Stimulated activated CD8-positive, alpha-beta memory T cell treated with anti-CD3 and anti-CD28 coated beads, Interleukin-15, amount 100 ng/mL, for 24 hours (primary cell): Measurements from ENCODE around the gene NUDCD3.

Experiments used
- DNase-seq: peaks from one replicate; pipeline ENCODE4 v3.0.0-alpha.2; 2020; ENCODE audit warnings: low read depth

NUDCD3 gene

DNA sequence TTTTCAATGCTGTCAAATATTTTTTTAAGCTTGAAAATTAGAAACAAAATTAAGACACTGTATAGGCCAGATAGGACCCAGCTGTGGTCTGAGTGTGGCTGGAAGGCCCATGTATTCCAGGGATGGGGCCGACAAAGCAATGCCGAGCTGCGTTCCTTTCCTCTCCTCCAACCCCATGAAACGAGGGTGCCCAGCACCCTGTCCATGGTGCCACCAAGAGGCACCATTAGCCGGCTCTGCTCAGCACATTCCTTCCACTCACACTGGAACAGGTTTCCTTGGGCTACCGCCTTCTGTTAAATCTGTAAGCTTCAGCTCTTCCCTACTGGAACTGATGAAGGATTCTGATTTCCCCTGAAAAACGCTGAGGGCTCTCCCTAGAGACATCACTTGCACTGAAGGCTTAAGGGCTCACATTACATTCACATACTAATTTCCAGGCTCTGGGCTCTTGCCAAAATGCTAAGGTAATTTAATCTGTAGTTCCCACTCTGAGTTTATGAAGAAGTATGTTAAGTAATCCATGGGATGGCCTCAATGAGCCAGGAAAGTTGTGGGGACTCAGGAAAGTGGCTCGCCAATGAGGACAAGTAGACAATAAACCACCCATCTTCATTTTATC lies 91.4 kb downstream of the NUDCD3 start:
- no peak for DNase-seq

DNA sequence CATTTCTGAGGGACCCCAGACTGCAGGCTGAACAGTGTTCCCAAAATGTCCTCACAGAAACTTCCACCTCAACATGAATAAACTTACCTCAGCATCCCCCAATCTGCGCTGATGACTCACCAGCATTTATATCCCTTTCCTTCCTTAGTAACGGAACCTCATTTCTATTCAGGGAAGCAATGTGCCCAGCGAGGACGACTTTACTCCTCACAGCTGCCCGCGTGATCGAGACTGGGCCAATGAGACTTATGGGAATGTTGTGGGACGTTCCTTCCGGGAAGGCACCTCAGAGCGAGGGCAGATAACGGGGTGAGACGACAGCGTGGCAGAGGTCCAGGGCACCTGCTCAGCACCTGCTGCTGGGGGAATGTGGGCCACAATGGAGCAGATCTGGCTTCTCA lies 91.9 kb downstream of the NUDCD3 start:
- DNase-seq: no peak

DNA sequence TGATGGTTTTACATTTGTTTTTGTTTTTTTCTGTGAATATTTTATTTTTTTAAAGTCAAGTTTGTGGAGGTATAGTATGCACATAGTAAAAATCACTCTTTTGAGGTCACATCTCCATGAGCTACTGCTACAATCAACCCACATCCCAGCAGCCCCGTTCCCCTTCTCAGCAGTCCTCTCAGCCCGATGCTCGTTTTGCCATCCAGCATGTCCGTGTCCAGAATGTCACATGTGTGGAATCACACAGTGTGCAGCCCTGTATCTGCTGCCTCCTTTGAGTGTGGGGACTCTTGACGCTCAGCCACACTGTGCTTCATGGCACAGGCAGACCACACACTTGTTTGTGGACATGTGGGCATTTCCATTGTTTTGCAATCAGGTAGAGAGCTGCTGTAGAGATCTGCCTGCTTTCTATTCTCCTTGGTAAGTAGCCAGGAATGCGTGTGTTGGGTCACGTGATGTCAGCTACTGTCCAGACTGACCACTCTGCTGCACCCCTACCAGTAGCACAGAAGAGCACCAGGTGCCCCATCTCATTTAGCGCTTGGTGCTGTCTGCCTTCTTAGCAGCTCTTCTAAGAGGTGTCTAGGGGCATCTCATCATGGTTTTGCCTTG lies 93.4 kb downstream of the NUDCD3 start:
- no peak for DNase-seq

DNA sequence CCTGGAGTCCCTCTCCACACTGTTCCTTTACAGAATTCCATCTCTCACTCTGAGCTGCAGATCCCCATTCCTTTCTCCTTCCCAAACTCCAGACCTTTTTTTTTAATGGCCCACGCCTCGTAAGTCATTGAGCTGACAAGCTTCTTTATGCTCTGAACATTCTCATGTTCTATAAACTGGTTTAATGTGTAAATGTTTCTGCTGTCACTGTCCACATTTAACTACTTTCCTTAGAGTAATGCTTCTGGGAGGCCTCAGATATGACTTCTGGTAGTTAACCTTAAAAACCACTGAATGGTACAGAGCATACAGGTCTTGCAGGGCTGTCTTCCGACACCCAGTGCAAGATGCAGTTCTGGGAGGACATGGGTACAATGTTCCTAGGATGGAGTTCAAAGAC lies 94.0 kb downstream of the NUDCD3 start:
- no peak for DNase-seq

DNA sequence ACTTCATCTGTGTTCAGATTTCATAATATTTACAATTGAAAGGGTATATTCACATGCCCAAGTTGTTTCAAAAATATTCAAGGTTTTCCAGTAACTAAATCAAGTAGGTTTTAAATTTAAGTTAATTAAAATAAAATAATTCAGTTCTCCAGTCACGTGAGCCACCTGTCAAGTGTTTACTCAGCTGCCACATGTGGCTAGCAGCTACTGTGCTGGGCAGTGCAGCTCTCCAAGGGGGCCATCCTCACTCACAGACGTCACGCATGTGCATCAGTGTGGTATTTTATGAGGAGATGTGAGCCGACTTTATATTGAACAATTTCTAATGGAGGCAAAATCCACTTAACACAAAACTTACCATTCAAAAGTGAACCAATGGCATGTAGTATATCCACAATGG lies 95.4 kb downstream of the NUDCD3 start:
- no peak for DNase-seq

DNA sequence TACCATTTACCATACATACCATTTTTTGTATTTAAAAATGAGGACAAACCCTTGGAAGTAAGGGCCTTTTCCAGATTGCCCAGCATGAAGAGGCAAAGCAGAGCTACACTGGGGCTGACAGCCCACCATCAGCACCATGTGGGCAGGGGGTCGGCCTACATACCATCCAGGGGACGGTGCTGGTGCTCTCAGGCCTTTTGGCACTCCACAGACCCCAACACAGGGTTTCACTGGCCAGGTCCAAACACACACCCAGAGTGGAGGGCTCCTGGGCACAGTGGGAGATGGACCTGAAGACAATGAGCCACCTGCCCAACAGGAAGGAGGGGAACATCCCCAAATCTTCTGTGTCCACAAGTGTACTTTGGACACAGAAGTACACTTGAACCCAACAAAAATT lies 95.8 kb downstream of the NUDCD3 start:
- no peak for DNase-seq

DNA sequence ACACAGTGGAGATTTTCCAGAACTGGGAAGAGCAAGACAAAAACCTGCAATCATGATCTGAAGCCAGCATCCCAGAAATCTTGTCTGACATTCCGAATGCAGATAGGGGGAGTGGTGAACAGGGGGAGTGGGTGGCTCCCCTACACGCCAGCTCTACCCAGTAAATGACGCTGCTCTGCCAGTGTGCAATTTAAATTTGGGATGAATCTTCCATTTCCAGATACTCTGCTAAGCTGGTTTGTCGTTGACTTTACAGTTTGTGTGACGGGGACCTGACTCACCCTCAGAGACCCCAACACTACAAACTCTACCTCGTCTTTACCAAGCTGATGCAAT lies 96.4 kb downstream of the NUDCD3 start:
- DNase-seq: no peak

DNA sequence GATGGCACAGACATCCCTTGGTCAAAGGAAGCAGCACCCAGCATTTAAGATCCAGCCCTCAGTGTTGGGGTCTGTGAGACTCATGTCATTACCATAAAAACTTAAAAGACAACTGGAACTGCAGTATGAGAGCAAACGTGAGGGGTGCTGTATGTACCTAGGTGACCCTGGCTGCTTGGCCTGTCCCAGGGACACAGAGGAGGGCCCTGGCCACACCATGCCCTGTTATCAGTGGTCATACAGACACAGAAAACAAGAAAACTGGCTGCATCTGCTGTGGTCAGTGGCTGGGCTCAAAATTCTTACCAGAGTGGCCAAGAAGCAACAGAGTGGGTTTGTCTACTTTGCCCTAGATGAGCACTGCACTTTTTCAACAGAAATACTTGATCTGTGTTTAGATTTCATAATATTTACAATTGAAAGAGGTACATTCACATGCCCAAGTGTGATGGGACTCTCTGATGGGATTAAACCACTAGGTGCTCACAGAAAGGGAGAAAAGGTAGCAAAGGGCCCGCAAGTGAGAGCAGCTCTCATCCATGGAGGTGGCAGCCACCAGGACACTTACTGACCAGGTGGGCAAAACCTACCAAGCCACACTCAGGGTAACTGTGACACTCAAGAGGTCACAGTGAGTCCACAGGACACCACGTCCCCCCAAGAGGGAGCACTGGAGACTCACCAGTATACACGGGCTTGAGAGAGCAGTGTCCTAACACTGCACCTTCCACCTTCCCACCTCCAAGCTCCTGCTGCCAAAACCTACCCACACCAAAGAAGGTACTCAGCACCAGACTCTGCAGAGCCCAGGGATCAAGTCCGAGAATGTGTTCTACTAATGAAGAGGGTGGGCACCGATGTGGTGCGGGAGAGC lies 97.0 kb downstream of the NUDCD3 start:
- DNase-seq: no peak

DNA sequence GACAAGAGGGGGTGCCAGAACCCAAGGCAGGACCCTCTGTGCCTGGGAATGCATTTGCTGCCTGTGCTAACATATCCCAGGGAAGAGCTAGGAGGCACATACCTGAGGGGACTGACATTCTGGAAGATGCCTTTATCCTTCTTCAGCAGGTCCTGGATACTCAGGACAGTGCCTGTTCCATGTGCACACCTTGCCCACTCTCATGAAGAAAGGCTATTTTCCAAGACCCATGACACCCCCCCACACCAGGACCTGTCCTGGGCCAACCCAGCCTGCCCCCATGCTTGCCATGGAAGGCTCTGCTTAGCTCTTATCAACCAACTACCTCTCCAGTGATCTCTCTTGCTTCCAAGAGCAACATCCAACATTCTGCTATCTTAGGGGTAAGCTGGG lies 97.8 kb downstream of the NUDCD3 start:
- no peak for DNase-seq

DNA sequence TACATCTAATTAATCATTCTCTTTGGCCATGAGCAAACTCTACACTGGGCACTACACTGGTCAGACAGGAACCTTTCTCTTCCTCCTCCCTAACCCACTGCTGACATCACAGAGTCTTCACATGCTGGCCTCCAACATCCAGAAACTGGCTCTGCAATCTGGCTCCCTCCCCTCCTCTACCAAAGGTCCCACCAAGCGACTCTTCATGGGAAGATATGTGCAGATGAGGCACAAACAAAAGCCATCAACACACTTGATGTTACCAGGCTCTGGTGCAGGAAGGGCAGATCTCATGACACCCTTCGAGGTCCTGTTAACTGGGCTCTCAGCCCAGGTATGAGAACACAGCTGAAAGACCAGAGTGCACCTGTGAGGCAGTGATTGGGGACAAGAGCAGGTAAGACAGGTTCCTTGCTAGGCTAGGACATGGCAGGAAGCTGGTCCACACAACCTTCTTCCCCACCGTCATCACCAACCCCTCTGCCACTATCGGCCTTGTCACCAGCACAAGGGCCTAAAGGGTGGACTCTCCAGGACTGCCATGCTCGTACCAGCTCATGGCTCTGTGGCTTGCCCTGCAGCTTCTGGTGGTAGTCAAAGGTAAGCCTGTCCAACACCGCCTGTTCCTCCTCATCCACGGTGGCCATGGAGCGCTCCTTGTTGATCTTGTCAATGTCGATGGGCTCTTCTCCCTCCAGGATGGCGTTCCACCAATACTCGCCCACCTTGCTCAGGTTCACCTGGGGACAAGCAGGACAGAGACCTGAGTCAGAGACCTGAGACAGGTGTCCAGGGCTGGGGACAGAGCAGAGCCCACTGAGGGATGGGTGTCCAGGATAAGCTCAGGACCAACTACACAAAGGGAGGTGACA lies 98.5 kb downstream of the NUDCD3 start:
- DNase-seq: no peak

DNA sequence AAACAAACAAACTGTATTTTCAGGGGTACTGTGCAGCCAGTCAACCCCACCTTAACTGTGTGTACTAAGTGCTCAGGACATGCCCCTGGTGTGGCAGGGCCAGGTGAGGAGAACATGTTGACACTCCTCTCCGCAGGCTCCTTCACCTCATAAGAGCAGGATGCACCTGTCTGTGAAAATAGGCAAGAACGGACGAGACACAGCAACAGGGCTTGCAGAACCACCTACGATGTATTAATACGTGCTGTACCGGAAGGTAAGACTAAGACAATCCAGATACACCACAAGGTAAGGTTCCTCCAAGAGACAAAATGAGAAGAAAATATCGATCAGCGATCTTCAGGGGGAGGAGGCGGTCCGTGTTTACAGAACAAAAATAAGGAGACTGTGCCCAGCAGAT lies 99.3 kb downstream of the NUDCD3 start:
- DNase-seq: no peak

DNA sequence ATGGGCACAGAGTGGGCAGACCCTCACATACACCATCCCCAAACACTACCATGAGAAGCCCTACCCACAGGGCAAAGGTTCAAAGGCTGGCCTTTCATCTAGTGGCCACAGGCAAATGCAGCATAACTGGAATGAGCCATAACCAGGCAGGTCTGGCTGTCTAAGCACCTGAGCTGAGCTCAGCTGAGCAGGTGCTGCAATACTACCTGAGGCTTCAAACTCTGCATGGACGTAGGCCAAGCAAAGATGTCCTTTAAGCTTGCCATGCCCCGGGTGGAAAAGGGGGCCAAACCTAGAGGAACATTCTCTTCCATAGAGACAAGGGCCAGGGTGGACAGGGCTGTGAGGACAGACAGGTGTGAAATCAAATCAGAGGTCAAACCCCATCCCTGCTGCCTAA lies 99.8 kb downstream of the NUDCD3 start:
- DNase-seq: no peak

DNA sequence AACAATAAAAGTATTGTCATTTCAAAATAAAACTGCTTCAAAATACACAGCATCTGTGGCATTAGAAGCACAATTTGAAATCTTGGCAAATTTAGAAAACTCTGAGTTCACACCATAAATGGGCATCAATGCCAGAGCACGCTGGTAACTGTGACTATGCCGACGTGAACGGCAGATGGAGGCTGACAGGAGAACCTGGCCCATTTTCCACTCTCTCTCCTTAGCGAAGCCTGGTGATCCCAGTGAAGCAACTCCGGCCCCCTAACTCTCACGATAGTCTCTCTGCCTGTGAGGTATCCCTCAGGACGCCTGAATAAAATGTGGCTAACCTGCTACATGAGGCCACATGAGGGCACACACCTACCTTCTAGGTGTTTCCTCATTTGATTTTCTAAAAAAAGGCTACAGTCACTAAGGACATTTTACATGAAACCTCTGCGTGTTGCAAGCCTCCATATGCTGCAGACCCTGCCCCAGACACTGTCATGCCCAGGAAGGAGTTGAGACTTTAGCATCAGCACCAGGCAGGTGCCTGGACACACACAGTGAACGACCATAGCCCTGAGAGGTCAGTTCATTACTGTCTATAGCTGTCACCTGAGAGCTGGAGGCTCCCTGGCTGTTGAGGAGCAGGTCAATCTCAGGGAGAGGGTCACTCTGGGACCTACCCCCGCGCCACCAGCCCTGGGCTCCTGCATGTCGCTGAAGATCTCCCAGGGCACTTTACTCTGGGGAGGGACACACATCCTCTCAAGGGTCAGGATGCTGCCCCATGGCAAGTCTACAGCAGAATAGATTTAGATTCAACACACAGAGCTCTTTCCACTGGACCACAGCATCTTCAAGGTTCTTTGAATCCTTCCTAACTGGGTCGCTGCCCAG lies 102.1 kb downstream of the NUDCD3 start:
- no peak for DNase-seq

DNA sequence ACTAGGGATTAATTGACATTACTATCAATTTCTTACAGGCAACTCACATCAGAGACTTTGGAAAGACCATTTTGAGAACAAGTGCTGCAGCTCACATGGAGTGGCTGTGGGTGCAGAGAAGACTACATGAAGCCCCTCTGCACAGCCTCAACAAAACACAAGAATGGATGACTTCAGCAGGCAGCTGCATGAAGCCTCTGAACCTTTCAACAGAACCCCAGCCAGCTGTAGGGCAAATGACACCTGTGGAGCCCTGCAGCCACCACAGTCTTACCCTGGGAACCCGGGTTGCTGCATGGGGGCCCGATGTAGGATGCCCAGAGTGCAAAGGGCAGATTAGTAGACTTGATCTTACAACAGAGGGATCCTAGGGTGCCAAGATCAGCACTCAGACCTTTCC lies 103.1 kb downstream of the NUDCD3 start:
- DNase-seq: no peak

DNA sequence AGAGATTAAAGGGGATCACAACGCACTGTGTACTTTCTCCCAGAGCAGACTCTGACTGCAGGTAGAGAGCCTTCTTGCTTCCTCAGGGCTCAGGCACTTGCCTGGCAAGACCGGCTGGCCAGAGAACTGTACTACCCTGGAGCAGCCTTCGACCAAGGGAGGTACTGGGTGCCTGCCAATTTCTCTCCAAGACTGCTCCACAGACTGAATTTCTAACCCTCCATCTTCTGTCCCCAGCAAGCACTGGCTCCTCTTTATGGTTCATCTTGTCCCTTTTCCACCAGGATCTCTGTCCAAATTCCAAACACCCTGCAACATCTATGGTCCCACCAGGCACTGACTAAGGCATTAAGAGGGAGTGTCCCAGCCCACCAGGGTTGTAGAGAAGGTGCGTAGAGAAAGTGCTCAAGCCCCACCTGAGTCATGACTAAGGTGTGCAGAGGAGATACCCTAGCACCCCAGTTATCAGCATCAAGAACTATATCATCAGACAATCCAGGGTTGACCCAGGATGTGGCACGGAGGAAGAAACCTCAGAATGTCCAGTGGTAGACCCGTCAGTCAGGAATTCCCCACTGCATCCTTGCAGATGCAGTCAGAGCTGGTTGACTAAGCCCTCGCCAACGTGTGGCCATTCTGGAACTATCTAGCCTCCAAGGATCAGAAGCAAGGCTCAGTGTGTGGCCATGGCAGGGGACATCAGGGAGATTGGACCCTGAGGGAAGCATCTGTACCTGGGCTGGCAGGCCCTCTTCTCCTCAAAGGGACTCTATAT lies 104.1 kb downstream of the NUDCD3 start:
- no peak for DNase-seq

DNA sequence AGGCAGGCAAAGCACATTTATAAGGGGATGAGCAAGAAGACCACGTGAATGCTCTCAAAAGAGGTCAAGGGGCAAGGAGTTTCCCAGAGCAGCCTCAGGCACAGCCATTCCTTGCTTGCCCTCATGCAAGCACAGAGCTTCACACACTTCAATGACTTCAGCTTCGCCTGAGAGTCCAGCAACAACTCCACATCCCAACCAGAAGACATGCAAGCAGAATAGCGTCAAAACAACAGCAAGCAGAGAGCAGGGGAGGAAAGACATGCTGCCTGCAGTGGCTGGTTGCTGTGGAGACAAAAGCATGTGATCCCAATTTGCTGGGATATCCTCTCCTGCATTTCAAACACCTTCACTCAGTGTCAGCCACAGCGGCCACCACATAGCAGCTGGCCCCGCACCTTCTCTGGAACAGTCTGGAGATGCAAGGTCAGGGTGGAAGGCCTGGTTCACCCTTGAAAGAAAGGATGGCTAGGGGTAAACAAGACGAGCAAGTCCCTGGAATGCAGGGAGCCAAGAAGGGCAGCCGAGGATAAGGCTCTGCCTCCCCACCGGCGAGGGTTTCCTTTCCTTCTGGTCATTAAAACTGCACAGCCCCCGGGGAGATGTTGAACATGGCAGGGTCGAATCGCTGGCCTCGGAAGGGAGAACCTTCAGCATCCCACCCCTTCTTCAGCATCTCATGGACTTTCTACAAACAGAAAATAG lies 104.9 kb downstream of the NUDCD3 start:
- DNase-seq: no peak

DNA sequence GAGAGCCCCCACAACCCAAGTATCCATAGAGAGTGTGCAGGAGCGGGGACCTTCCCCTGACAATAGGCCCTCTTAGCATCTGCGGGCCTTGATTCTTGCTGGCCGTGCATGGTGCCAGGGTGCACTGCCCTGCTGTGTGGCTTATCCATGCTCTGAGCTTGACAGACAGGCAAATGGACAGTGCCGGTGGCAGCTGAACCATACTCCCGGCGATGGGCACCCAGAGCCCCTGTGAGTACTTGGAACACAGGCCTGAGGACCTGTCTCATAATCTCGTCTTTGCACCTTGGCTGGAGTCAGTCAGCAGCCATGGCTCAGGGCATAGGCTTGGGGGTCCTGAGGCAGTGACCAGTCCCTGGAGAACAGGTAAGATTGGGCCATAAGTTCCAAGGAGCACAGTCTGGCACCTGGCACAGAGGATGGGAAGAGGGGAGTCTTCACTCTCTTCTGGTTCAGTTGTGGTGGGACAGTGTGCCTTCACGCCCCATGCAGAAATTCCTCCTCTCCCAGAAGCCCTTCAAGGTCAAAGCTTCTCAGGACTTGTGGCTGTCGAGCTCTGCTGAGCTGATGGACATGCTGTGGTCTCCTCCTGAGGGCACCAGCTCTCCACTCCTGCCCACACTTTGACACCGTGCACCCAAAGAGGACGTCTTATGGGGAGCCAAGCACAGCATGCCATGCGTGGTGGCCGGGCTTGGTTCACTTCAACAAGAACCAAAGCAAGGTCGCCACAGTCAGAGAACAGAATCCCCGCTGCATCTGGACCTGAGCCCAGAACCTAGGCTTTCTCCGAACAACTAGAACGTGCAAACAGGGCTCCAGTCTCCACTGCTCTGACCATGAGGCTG lies 105.6 kb downstream of the NUDCD3 start:
- DNase-seq: no peak

DNA sequence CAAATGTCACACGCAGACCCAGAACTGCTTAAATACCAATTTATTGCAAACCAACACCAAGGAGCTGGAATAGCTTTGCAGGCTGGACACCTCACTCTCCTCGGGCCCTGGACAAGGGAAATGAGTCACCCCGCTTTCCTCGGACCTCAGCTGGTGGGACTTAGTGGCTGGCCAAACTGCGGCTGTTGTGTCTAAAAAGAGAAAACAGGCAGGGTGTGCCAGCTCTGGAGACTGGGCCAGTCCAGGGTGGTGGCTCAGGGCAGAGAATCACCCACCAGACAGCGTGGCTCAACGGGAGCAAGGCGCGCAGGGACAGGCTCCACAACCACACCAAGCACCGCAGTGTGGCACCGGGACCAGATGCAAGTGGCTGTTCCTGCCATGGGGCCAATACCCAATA lies 106.9 kb downstream of the NUDCD3 start:
- DNase-seq: no peak
